ENCODE measurements around the gene HEXD. TPM values are rescaled to one million over a fixed set of nuclear protein-coding genes. Genes with fewer than 3 reads are reported as not detected.
"Not testable (repeated sequence)": the region's sequence is repeated elsewhere in the genome, so short reads cannot be mapped to it uniquely, and the experiment has no call there.

HEXD gene
- polyA plus RNA-seq, 1 donor = 27.4 TPM

DNA sequence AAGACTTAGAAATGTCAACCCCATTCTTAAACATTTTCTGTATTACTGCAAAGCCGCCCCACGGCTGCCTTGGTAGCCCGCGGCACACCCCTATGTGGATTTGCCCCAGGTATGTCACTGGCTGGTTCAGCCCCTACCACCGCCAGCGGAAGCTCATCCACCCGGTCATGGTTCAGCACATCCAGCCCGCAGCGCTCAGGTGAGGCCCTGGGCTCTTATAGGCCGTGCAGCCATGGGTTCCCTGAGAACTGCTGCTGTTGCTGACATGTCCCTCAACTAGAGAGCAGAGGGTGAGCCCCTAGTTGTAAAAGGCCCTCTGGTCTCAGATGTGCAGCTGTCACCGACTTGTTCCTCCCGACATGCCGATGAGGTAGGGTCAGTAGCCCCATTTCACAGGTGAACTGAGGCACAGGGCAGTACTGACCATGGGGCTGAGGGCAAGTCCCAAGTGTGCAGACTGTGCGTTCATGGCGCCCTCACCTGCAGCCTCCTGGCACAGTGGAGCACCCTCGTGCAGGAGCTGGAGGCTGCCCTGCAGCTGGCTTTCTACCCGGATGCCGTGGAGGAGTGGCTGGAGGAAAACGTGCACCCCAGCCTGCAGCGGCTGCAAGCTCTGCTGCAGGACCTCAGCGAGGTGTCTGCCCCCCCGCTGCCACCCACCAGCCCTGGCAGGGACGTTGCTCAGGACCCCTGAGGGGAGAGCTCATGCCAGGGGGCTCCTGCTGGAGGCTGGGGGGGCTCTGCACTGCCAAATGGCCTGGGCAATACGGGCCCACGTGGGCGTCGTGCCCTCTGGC lies 23.7 kb downstream of the HEXD start:
- DNase-seq = no peak

DNA sequence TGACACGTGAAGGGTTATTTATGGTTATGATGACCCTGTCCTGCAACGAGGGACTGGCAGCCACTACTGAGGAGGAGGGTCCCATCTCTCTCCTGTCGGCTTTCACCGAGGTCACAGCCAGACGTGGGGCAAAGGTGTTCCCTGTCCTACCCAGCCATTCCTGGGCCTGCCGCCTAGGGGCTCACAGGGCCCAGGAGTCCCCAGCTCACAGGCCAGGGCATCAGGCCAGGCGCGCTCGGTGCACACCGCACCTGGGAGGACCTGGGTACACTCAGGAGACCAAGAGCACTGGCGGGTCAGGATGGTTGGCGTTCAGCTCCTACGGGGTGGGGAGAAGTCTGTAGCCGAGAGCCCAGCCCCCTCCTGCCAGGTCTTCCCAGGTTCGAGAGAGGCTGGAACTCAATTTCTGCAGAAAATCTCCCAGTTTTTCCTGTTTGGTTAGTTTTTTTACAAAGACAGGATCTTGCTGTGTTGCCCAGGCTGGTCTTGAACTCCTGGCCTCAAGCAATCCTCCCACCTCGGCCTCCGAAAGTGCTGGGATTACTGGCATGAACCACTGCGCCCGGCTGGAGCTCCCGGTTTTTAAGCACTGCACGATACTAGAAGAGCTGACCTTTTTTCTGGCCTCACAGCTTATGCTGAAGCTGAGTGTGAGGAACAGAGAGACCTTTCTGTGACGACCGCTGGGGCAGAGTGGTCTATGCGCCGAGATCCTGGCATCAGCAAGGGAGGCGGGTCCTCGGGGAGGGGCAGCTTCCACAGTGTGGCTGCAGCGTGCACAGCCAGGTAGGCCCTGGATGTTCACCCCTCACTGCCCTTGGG lies 24.7 kb downstream of the HEXD start:
- DNase-seq = no peak

- DNase-seq = no peak
These were observed 25.5 kb downstream of the HEXD start for GRCh38 chr17:82443465-82444283.

DNA sequence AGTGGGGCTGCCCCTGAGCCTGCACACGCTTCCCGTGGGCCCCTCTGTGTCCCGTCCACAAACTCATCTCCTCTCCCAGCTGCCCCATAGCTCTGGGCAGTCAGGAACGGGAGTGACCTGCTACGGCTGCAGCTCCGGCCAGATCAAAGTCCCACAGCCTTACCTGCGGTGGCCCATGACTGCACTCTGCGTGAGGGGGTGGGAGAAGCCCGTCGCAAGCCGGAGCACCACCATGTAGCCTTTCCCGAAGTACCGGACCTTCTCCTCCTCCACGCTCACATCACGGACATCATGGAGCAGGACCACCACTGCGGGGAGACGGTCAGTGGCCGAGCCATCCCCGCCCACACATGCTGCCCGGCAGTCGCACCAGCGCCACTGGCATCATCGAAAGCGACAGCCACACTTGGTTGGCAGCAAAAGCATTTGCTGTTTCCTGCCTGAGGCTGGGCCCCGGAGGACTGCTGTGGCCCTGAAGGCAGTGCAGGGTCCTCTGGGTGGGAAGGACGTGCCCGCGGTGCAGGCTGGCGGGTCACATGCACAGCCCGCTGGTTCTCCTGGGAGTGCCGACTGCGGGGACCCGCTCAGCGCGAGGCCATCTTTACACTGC lies 26.2 kb downstream of the HEXD start:
- DNase-seq = no peak

DNA sequence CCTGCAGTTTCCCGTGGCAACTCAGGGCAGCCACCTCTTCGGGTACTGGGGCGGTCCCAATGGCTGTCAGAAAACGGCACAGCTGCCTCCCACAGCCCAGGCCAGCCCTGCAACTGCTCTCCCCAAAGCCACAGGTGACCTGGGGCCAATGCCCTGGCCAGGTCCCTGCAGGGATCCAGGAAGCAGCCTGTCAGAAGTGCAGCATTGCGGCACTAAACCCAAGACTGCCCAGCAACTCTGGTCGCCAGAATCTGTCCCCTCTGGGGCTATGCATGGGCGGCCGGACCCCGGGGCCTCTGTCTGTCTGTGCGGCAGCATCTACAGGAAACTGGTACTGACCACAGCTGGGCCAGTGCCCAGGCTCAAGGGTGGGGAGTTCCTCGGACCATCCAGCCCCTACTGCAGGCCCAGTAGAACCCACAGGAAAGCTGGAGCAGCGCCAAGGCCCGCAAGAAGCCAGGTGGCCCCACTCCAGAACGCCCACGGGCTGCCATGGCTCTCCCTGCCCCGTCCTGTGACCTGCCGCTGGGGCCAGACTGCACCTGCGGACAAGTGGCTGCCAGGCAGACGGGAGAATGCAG lies 26.9 kb downstream of the HEXD start:
- no peak for DNase-seq

- no peak for DNase-seq
These were observed 27.4 kb downstream of the HEXD start for GRCh38 chr17:82445542-82445941.

DNA sequence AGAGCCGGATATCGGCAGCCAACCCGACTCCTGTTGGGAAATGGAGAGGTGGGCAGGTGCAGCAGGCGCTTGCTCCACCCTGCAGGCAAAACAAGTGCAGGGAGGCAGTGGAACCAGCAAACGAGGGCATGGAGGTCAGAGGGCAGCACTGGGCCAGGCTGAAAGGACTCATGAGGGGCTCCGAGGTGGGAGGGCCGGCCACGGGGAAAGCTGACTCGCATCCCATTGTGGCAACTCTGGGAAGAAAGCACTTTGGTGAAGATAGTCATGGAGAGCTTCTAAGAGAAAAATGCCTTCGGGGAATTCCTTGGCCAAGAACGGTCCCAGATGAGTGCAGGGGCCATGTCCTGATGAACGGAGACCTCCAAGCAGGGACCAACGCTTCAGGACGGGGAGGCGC lies 28.0 kb downstream of the HEXD start:
- no peak for DNase-seq

GRCh38 chr17:82446649-82447048 lies 28.5 kb downstream of the HEXD start:
- DNase-seq = no peak

DNA sequence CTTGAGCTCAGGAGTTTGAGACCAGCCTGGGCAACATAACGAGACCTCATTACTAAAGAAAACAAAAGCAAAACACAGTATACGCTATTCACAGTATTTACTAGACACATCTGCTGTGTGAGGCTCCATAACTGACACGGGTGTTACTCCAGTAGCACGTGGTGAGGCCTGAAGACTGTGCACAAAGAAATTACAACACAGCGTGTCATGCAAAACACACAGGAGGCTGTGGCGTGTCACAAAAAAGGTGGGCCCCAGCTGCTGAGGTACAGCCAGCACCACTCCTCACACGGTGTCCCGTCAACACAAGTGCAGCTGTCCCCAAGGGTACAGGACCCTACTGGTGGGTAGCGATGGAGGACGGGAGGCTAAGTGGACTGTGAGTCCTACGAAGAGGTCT lies 29.7 kb downstream of the HEXD start:
- no peak for DNase-seq

DNA sequence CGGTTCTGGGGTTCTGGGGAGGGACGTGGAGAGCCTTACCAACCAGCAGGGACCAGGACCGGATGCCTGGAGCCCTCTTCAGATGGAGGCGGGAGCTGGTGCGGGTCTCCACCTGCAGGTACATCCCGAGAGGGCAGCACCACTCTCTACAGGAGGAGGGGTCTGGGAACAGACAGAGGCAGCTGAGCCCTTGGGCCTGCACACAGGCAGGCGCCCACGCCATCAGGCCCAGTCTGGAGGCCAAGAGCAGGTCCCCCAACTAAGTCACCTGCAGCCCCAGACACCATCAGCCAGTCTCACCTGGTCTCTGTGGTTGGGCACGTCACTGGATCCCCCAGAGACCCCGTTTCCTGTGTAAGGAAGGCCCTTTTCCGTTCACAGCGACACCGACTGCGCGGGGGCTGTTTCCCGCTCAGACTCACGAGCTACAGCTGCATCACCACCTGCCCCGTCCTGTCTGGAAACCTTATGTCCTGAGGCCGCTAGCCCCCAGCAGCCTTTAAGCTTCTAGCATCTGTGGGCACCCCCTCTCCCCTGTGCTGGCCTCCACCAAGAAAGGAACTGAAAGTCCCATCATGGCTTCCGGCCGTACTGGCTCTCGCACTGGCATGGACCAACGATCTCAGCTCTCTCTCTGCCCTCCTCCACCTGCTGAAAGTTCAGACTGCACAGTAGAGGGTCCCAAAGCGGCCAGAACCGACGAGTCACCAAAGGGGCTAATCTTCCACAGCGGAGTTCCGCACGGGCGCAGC lies 31.2 kb downstream of the HEXD start:
- DNase-seq = no peak

- no peak for DNase-seq
These were observed 31.8 kb downstream of the HEXD start for GRCh38 chr17:82449883-82450356.

DNA sequence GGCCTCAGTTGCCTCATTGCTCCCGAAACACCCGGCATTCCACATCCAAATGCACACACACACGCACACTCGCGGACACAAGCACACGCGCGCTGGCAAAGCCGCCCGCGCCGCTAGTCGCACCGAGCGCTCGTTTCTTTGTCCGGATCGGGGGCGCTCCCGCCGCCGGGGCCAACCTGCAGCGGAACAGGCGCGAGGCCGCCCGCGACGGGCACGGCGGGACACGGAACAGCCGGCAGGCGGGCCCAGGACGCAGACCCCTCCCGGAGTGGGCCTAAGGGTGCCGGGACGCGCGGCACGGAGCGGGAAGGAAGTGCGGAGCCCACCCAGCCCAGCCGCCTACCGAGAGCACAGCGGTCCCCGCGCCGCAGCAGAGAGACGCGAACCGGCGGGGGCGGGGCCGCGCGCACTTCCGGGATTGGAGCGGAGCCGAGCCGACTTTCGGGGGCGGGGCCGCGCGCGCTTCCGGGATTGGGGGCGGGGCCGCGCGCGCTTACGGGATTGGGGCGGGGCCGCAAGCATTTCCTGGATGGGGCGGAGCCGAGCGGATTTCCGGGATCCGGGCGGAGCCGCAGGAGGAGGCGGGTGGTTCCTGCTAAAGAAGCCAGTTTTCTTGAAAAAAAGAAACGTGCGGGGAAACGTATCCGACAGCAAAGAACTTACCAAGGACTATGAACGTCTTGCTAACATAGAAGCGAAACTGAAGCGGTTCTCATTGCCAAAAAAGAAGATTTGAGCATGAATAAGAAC lies 32.4 kb downstream of the HEXD start, which contains the start of gene CYBC1:
Gene CYBC1 (minus strand): TSS at position 396 of the 750 bp plus-strand sequence. CDS start 1,498 bp downstream, outside the sequence.
- peak; percentile 93 for DNase-seq

- no peak for DNase-seq
These were observed 34.0 kb downstream of the HEXD start for GRCh38 chr17:82452162-82452561.

DNA sequence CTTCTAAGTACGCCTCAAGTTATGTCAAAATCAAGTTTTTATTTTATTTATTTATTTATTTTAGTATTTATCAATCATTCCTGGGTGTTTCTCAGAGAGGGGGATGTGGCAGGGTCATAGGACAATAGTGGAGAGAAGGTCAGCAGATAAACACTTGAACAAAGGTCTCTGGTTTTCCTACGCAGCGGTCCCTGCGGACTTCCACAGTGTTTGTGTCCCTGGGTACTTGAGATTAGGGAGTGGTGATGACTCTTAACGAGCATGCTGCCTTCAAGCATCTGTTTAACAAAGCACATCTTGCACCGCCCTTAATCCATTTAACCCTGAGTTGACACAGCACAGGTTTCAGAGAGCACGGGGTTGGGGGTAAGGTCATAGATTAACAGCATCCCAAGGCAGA lies 35.0 kb downstream of the HEXD start:
- not testable (repeated sequence) for DNase-seq

DNA sequence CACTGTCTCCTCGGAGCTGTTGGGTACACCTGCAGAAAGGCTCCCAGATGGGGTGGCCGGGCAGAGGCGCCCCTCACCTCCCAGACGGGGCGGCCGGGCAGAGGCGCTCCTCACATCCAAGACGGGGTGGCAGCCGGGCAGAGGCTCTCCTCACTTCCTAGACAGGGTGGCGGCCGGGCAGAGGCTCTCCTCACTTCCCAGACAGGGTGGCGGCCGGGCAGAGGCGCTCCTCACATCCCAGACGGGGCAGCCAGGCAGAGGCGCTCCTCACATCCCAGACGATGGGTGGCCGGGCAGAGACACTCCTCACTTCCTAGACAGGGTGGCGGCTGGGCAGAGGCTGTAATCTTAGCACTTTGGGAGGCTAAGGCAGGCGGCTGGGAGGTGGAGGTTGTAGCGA lies 35.6 kb downstream of the HEXD start:
- DNase-seq = not testable (repeated sequence)

- DNase-seq = no peak
These were observed 39.2 kb downstream of the HEXD start for GRCh38 chr17:82457073-82457928.

- no peak for DNase-seq
These were observed 39.7 kb downstream of the HEXD start for GRCh38 chr17:82457929-82458178.

DNA sequence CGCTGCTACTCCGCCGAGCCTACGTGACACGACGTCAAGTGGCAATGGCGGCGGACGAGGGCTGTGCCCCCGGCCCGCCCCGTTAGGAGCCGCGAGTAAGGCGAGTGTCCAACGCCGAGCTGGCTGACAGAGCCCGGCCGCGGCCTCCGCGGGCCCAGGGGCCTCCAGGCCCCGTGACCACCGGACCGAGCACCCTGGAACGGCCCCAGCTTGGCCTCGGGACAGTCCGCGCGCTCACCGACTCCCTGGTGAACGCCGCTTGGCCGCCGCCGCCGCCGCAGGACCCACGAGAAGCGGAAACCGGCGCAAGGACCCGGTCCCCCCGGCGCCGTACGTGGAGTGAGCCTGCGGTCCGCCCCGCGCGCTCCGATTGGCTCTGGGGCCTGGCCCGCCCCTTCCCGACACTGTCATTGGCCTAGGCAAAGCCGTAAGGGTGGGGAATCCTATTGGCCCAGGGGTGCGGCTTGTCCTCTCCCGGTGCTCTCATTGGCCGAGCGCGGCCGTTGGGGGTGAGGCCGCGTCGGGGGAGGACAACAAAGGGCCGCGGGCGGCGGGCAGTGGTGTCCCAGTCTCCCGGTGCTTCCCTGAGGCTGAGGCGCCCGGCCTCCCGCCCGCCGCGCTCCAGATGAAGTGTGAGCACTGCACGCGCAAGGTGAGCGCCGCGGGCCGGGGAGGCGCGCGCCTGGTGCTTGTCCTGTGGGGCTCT lies 40.2 kb downstream of the HEXD start, which contains the start of gene NARF:
Gene NARF (plus strand): TSS at position 563 of the 706 bp plus-strand sequence. CDS start 63 bp downstream, at position 626.
- DNase-seq = peak; percentile 98
